Activated CD8-positive, alpha-beta memory T cell treated with anti-CD3 and anti-CD28 coated beads for 48 hours (primary cell): Measurements from ENCODE around the gene CEP131.
"Not testable (repeated sequence)": the region's sequence is repeated elsewhere in the genome, so short reads cannot be mapped to it uniquely, and the experiment has no call there.

Source experiments
- DNase-seq, 3 experiments: peaks; one replicate each; pipeline ENCODE4 v3.0.0-alpha.2; 2020; ENCODE audit warnings: low read depth in 2 of 3, low spot score in 2 of 3

Gene CEP131

DNA sequence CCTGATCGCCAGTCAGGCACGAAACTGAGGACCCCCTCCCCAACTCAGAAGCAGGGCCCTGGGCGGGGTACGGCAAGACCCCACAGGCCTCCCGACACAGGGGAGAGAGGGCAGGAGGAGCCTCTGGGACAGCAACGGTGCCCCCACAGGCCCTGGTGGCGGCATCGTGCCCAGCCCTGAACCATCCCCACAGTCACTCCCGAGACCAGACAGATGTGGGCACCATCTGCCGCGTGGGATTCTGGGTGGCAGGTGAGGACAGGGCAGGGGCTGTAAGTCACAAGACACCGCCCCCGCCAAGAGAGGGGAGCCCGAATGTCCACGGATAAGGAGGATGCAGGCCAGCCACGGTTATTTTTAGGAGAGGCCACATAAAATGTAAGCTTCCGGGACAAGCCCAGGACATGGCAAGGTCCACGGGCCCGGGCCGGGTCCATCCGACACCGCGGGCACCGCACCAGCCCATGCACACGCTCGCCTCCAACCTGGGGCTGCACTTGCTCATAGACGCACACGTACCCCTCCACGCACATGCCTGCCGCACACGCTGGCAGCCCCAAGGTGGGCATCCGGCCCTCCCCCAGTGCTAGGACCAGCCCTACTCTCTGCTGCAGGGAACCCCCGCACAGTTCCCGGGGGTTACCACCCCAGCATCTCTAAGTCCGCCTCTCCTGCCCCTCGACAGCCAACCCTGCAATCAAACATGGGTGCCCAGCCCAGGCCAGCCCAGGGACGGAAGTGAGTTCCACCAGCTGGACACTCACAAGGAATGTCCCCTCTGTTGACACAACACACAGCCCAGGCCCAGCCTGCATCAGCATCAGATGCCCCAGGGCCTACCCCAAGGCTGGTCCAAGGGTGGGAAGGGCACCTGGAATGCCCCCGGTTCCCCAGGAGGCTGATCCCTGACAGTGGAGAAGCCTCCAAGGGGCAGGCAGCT is 65.6 kb downstream of the CEP131 start:
- DNase-seq = no peak

DNA sequence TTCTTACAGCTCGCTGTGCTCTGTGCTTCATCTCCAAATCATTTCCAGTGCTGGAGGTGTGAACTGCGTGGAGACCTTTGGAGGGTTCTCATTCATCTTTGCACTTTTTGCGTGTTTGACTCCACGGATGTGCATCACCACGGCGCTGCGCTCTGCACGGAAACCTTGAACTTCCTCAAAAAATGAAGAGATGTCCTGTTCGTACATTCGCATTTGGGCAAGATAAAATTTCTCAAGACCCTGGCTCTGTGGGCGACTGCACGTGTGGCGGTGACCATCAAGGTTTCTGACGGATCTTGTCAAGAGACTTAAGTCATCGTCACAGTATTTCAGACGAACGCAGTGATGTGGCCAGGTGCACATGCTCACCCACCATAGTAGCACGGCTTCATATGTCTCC is 67.8 kb downstream of the CEP131 start:
- DNase-seq = no peak

DNA sequence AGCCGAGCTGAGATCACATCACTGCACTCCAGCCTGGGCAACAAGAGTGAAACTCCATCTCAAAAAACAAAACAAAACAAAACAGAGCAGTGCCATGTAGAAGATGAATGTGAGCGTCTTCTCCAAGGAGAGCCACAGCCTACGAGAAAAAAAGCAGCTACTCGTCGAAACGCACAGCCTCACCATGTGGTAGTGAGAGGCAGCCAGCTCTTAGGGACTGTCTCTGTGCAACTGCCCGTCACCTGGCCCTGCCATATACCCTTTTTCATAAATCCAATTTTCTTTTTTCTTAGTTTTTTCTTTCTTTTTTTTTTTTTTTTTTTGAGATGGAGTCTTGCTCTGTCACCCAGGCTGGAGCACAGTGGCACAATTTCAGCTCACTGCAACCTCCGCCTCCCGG is 68.7 kb downstream of the CEP131 start:
- DNase-seq = not testable (repeated sequence)

DNA sequence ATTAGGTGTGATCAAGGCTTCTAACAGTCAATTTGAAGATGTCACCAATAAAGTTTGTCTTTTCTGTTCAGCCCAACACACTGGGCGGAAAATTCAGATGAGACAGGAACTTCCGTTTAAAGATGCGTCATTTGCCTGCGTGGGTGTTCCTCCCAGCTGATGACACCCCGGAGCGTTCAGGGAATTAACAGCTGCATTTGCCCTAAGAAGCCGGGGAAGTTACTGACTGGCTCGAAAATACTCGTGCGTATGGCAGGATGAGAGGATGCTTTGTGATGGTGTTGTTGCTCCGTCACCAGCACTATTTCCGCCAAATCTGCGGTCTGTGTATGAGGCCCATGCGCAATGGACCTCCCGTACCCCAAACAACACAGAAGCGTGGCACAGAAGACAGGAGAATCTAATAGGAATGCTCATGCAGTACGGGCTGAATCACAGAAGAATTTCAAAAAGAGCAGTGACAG is 69.4 kb downstream of the CEP131 start:
- DNase-seq = no peak

DNA sequence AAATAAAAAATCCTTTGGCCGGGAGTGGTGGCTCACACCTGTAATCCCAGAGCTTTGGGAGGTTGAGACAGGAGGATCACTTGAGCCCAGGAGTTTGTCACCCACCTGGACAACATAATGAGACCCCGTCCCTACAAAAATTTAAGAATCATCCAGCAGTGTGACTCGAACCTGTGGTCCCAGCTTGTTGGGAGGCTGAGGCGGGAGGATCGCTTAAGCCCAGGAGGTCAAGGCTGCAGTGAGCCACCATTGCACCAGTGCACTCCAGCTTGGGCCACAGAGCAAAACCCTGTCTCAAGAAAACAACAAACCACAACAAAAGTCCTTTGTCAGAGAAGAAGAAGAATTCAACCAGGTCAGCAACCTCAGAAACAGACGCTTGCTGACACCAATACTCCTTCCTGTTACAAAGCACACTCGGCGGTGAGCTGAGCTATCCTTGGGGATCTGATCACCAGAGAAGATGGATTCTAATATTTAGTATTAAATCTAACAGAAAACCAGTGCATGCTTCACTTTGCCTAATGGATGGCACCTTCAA is 70.4 kb downstream of the CEP131 start:
- no peak for DNase-seq

DNA sequence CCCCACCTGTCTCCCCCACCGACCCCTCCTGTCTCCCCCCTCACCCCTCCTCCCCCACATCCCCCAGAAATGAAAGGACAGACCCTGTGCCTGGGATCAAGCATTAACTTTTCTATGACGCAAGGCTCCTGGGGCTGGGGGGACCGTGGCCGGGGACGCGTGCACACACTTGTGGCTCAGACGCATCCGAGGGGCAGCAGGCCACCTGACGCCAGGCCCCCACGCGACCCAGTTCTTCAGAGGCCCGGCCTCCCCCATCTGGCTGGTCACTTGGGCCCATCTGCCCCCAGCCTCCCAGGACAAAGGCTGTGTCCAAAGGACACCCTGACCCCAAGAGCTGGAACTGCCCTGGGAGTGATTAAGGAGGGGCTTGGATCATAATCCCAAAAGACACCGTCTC is 71.5 kb downstream of the CEP131 start:
- no peak for DNase-seq

DNA sequence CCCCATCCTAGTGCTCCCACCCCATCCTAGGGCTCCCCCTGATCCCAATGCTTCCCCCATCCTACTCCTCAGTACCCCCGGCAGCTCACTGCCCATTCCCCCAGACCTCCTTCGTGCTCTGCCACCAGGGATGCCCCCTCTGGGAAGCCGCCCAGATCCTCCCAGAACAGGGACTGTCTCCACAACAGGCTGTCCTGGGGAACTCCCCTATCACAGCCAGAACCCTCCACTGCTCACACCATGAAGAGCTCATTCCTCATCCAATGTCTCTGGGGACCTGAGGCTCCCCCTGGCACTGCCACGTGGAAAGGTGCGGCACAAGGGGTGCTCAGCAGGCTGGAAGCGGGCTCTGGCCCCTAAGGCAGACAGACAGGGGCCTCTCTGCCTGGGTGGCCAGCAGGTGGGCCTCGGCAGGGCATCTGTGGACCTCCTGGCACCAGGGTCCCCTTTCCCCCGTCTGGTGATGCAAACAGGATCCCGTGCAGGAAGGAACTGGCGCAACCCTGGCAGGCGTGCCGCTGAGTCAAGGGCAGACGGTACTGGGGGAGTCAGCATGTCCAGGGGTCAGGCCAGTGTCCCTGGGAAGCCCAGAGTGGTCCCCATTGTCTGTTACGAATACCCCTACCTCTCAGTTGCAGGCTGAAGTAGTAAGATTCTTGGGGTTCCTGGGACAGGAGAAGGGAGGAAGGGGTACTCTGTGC is 72.2 kb downstream of the CEP131 start:
- DNase-seq = no peak

DNA sequence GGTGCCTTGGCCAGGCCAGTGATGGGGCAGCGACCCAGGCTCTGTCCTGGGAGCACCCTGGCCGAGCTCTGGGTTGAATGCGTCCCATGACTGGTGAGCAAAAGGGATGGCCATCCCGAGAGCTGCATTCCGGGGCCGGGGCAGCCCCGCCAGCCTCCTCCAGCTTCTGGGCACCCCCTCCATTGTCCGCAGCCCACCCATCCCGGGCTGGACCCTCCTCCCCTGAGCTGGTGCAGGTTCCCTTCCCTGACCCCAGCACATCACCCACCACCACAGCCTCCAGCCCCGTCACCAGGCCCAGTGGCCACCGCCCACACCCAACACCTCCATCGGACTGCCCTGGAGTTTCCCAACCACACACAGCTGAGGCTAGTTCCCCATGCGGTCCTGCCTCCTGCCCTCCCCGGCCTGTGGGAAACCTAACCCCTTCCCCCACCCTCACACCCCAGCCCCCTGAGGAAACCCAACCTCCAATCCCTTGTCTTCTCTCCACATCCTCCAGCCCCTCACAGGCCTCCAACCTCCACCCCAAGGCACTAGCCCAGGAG is 73.7 kb downstream of the CEP131 start:
- DNase-seq = no peak

DNA sequence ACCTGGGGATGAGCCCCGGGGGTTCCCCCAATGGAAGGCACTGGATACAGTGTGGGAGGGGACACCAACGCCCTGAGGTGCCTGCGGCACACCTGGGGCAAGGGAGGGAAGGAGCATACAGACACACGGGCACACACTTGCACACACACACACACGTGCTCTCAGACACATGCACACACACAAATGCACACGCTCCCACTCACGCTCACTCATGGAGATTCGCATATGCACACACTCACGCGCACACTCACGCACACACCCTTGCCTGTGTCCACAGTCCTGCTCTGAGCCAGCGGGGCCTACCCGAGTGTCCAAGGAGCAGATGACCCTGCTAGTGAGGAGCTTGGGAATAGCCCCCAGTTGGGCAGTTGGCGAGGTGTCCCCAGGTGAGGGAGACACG is 74.2 kb downstream of the CEP131 start:
- DNase-seq = no peak

DNA sequence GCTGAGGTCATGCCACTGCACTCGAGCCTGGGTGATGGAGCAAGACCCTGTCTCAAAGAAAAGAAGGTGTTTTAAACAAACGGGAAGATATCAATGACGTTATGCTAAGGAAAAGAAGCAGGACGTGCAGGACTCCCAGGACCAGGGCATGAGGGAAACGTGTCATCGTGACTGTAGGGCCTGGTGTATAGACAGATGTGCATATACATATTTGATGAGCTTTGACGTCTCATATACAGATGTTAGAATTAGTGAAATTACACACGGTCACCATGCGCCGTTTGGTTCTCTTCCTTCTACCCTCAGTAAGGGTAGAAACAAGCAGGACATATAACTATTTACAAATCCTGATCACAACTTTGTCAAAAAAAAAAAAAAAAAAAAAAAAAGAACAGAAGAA is 75.1 kb downstream of the CEP131 start:
- DNase-seq = no peak

DNA sequence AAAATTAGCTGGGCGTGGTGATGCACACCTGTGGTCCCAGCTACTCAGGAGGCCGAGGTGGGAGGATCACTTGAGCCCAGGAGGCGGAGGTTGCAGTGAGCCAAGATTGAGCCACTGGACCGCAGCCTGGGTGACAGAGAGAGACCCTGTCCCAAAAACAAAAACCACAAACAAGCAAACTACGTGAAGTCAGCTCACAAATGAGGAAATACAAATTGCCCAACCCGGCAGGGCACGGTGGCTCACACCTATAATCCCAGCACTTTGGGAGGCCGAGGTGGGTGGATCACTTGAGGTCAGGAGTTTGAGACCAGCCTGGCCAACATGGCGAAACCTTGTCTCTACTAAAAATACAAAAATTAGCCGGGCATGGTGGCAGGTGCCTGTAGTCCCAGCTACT is 76.6 kb downstream of the CEP131 start:
- not testable (repeated sequence) for DNase-seq

DNA sequence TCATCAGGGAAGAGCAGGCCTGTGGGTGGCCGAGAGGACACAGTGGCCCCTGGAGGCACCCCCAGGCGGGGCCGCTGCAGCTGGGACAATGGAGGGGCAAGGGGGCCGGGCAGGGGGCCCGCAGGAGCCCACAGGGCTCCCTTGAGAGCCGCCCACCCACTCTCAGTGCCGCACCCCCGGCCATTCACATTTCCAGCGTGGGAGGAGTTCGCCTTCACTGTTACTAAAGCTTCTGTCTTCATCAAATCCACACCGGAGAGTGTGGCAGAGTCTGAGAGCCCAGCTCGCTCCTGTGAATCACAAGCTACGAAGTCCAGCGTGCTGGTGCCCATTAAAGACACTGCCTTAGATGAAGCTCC is 78.4 kb downstream of the CEP131 start:
- no peak for DNase-seq

DNA sequence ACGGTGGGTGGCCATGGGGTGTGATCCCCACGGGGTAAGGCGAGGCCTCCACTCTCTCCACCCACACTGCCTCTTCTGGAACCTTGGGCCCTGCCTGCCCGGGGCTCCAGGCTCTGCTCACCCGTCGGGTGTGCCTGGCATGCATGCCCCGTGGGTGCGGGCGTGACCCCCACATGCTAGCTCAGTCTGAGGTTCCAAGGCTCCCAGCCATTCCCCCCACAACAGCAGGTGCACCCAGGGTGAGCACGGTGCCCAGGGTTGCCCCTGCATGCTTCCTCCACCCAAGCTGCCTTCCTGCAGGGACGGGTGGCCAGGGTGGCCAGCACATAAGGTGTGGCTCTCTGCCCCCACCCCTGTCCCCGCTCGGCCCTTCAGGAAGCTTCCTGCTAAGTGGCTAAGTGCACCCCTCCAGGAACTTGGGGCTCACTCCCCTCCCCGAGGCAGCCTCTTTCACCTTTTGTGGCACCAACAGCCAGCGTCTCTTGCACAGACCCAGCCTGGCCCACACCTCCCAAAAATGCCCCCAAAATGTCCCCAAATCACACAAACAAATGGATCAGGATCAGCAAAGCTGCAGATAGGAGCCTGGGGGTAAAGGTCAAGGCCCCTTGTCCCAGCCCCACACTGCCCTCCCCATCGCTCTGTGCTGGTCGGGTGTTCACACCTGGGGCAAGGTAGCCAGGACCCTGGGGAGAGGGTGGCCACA is 78.9 kb downstream of the CEP131 start:
- DNase-seq = no peak

DNA sequence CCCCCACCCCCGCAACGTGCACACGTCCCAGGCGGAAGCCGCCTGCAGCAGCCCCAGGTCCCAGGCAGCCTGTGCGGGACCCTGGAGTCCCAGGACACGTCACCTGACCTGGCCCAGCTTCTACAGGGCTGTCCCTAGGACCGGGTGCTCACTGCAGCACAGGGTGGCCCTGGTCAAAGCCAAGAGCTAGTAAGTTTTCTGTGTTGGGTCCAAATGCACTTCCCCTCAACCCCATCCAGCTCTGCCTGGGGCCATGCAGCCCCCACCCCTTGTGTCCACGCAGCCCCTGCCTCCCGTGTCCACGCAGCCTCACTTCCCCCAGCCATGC is 79.6 kb downstream of the CEP131 start:
- DNase-seq = no peak

DNA sequence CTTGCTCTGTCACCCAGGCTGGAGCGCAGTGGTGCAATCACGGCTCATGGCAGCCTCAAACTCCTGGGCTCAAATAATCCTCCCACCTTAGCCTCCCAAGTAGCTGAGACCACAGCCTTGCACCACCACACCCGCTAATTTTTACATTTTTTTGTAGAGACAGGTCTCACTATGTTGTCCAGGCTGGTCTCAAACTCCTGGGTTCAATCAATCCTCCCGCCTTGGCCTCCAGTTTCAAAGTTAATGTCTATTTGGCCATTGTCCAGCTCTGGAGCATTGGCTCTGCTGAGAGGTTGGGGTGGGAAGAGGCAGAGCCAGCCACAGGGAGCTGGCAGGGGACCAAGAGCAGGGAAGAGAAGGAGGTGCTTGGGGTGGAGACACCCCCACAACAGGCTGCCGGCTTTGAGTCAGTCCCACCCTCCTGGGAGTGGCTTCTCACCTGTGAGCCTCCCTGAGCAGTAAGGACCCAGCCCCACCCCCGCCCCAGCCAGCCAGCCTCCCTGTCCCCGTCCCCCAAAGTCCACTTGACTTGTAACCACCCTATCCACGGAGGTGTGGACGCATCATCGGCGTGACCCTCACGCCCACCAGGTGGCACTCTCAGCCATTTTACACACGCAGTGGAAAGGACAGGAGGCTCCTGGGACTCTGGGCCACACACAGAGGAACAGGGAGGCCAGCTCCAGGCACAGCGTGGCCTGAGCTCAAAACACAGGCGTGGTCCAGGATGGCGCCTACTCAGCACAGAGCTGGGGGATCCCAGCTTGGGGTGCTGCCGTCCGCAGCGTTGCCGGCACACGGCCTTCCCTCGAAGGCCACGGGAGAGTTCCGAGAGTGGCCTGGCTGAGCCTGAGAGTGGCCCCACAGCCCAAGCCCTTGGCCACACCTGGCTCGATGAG is 80.2 kb downstream of the CEP131 start:
- peak in 1 of 3 experiments; percentile 26 for DNase-seq

DNA sequence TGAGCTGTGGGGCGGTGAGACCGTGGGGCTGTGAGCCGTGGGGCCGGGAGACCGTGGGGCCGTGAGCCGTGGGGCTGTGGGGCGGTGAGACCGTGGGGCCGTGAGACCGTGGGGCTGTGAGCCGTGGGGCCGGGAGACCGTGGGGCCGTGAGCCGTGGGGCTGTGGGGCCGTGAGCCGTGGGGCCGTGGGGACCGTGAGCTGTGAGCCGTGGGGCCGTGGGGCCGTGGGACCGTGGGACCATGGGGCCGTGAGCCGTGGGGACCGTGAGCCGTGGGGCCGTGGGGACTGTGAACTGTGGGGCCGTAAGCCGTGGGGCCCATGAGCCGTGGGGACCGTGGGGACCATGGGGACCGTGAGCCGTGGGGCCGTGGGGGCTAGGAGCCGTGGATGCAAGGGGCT is 82.1 kb downstream of the CEP131 start:
- no peak for DNase-seq

DNA sequence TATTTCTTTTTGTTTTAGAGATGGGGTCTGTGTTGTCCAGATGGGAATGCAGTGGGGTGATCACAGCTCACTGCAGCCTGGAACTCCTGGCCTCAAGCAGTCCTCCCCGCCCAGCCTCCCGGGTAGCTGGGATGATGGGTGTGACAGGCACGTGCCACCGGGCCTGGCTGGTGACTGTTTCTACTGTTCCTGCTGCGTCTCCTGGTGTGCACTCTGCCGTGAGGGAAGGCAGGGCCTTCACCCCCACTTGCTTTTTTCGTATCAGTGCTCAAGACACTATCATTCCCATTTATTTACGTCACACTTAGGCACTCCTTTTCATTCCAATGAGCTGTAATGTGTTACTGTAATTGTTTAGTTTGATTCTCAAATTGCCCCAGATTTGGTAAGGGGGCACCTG is 82.7 kb downstream of the CEP131 start:
- no peak for DNase-seq
